NCI-H146 (cell line): ENCODE data around the gene DLG1.

Experiments used
- DNase-seq: peaks from one replicate; lab custom pipeline; 2025; lab: John Stamatoyannopoulos, UW

Gene DLG1

DNA sequence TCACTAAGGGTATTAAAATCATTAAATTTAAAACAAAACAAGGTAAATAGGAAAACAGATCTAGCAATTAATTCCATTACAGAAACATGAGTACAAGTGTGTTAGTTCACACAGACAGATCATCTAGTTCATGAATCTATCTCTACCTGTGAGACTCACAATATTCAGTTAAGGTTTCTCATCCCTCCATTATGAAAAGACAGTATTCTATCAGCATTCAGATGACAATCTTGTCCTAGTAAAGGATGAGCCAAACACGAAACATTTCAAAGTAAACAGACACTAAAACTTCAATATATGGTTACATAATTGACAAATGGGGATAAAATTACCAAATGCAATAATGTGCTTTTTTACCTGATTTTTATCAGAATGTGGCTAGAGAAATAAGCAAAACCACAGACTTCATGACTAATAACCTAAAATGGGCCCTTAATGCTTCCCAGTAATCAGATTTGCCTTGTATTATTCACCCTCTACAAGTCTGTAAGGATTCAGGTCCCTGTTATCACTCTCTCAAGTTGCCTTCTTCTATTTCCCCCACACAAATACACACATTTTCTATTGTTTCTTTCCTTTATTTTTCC is 126.8 kb downstream of the DLG1 start:
- no peak for DNase-seq

DNA sequence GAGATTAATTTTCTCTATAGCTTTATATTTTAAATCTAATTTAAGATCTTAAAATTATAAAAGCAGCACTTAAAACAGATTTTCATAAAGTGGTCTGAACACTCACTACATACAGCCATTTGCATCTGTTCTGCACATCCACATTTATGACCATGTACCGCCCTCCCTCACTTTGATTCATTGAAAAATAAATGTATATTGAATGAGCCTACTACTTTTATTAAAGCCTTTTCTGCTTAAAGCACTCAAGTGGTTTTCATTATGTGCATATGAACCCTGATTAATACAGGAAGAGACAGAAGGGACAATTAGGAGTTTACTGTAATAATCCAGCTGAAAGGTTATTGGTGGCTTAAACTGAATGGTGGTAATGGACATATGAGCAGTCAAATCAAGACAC is 129.4 kb downstream of the DLG1 start:
- DNase-seq = no peak

DNA sequence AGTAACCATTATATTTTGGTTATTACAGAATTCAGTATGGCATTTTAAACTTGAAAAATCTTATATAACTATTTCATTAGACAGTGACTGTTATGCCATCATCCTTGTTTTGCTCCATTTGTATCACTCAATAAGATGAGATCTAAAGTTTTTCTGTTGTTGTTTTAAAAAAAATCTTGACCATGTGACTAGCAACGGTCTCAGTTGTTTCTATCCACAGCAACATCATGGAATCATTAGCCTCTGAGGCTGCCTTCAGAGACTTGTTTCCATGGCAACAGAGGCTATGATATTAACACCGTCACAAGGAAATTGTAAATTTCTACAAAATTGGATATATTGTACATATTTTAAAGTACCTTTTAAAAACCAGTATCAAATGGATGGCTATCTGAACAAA is 129.8 kb downstream of the DLG1 start:
- DNase-seq = no peak

DNA sequence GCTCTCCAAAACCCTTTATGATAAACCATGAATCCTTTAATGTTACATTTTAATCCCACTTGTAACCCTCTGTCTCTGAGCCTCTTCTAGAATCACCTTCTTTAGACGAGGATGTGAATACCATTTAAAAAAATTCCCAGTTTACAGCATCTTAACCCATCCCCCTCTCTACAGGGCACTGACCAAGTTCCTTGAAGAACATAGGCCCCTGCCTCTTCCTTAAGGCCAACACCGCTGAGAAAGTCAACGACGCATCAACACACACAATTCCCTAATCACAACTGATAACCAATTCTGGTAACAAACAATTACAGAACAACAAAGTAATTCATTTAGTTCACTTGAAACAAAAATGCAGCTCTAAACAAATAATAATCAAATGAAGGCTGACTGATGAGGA is 130.3 kb downstream of the DLG1 start:
- no peak for DNase-seq

DNA sequence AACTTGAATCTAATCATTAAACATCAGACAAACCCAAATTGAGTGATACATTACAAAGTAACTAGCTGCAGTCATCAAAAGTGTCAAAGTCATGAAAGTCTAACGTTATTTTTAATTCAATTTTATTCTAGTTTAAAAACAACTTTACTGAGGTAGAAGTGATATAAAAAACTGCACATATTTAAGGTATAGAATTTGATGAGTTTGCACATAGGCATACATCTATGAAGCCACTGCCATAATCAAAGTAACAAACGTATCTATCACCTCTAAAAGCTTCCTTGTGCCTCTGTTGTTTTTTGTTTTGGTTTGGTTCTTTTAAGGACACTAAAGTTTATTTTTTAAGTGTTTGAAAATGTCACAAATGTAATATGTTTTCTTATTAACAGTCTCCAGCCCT is 130.9 kb downstream of the DLG1 start:
- no peak for DNase-seq

DNA sequence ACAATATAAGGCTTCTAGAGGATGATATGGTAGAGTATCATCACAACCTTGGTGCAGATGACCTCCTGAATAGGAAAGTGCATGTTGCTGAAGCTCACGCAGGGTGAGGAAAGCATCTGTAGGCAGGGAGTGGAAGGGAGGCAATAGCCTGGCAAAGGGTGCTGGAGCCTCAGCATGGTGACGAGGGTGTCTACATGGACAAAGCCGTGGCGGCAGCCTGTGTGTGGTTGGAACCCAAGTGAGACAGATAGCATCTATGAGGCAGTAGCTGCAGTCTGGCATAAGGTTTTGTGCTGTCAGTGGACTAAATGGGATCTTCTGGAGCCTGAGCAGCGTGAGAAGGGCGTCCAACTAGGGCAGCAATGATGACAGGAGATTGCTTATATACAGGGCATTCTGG is 132.5 kb downstream of the DLG1 start:
- no peak for DNase-seq

DNA sequence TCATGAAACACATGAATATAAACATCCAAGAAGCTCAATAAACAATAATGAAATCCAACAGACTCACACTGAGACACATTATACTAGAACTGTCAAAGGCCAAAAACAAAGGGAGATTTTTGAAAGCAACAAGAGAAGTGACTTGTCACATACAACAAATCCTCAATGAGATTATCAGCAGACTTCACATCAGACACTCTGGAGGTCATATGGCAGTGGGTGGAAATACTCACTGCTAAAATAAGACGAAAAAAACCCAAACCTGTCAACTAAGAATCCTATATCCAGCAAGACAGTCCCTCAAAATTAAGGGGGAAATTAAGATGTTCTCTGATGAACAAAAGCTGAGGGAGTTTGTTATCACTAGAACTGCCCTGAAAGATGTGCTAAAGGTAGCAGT is 143.4 kb downstream of the DLG1 start:
- no peak for DNase-seq

DNA sequence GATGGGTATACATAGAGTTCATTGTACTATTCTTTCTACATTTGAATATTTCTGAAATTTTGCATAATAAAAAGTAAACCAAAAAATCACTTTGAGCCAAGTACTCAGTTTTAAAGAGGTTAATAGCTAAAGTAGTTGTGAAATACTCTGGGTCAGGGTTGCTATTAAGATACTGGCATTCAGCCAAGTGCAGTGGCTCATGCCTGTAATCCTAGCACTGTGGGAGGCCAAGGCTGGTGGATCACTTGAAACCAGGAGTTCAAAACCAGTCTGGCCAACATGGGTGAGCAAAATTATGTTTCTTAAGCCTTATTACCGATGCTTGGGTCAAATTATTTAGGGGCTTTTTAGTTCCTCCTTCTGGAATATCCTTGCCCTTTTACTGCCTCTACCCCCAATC is 146.8 kb downstream of the DLG1 start:
- DNase-seq = peak; percentile 59

DNA sequence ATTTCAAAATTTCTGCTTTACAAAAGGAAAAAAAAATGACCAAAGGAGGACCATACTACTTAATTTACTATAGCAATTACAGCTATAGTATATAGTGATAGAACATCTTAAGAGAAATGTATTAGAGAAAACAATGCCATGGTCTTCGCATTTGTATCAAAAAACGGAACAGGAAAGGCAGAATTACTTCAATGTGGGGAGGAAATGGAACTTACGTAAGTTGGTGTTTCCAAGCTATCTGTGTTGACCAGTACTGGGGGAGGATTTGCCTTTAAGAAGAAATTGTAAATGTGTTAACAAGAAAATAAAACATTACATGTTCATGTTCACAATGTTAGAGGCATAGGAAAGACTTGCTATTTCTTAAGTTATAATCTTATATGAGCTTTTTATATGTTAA is 148.9 kb downstream of the DLG1 start:
- DNase-seq = no peak

DNA sequence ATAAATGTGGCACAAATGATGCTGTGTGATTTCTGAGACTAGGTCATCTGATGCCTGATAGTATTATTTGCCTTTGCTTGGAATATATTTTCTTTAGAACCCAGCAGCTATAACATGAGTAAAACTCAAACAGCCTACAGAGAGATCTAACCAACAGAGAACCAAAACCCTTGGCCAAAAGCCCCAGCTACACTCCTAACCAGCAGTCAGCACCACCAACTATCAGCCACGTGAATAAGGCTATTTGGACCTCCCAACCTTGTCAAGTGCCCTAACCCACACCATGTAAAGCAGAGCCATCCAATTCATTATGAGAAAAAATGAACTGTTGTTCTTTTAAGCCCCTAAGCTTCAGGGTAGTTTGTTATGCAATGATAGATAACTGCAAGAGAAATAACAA is 154.2 kb downstream of the DLG1 start:
- DNase-seq = no peak

DNA sequence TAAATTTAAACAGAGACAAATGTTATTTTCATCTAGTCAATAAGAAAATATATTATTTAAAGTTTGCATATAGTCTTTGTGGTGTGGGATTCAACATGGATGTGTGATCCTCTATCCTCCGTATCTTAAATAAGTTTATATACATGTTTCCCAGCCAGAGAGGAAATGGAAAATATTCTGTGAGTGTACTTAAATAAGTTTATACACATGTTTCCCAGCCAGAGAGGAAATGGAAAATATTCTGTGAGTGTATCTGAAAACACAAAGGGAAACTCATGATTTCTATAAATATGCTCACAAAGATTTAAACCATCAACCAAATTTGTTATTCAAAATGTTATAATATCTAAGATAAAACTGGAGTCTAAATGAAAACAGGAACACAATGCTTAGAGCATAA is 158.8 kb downstream of the DLG1 start:
- no peak for DNase-seq

DNA sequence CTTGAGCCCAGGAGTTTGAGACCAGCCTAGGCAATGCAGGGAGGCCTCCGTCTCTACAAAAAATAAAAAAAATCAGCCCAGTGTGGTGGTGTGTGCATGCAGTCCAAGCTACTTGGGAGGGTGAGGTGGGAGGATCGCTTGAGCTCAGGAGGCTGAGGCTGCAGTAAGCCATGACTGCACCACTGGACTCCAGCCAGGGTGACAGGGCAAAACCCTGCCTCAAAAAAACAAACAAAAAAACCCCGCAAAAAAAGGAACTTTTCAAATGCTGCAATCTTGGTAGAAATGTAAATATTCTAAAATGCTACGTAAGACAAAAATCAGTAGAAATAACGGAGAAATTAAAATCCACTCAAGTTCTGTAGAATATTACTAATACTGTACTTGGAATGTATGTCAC is 160.7 kb downstream of the DLG1 start:
- DNase-seq = no peak

DNA sequence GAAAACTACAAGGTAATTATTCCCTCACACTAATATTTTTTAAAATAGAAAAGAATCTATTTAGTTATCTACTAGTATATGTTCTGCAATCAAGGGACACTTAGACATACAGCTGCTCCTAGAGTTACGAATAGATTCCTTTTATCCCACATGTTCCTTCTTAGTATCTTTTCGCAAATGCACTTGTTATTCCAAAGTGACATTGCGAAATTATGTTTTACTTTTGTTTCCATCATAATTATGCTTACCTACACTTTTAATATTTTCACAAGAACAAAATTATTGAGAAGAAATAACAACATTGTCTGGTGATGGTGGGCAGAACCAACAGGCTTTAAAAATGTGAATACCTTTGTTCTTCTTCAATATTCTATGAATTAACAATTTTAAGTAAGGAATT is 161.7 kb downstream of the DLG1 start:
- no peak for DNase-seq

DNA sequence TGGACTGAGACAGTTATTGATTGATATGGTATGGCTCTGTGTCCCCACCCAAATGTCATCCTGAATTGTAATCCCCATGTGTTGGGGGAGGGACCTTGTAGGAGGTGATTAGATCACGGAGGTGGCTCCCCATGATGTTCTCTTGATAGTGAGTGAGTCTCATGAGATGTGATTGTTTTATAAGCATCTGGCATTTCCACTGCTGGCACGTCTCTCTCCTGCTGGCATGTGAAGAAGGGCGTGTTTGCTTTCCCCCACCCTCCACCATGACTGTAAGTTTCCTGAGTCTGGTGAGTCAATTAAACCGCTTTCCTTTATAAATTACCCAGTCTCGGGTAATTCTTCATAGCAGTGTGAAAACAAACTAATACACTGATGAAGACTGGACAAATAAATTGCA is 163.2 kb downstream of the DLG1 start:
- no peak for DNase-seq

DNA sequence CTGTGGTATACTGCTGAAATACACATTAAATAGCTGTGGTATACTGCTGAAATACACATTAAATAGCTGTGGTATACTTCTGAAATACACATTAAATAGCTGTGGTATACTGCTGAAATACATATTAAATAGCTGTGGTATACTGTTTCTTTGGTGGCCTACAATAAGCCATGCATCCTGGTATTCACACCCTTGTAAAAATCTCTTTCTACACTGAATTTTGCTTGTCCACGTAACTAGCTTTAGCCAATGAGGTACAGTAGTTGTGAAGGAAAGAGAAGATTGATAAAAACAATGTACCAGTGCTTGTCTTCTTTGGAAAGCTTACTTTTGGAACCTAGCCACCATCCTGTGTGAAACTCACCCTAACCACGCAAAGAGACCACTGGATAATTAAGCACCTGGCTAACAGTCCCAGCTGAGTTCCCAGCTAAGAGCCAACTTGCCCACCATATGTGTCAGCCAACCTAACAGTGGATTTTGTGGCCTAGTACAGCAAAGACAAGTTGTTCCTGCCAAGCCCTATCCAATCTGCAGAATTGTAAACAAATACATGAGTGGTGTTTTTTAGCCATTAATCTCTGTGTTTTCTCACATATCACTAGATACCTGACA is 165.4 kb downstream of the DLG1 start:
- DNase-seq = no peak

DNA sequence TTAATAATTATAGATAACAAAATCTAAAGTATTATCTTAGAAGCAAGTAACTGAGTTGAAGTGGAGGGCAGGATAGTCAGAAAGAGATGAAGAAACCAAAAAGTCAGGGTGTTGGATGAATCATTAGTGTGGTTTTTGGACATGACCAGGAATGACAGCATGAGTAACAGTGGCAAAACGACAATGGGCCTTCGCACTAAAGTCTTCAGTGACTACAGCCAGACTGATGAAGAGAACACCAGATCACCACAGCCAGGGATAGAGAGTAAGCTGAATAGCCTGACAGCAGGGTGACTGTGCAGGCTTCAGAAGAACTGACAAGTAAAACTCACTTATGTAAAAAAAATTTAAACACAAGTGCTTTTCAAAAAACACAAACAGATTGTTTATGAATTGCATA is 172.8 kb downstream of the DLG1 start:
- DNase-seq = no peak

DNA sequence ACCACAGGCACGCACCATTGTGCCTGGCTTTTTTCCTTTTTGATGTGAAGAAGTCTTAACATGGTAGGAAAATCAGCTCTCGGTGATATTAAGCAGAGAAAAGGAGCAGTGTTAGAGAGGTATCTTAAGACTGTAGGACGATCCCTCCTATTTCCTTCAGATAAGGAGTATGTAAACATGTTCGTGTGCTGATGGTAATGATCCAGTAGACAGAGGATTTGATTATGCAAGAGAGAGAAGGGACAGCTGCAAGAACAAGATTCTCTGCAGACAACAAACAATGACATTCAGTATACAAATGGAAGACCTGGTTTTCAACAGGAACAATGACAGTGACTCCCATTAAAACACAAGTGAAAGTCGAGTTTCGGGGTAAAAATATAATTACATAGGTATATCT is 173.7 kb downstream of the DLG1 start:
- no peak for DNase-seq

DNA sequence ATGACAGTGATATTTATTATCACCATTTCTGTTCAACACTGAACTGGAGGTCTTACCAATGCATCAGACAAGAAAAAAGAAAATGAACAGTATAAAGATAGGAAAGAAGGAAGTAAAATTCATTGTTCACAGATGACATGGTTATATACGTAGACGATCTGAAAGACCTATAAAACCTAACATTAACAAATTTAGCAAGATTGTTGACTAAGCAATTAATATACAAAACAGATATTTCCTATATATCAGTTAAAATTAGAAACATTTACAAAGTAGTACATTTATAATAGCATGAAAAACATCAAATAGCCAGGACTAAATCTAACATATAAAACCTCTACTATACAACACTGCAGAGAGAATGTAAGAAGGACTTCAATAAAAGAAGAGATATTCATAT is 176.0 kb downstream of the DLG1 start:
- DNase-seq = no peak

DNA sequence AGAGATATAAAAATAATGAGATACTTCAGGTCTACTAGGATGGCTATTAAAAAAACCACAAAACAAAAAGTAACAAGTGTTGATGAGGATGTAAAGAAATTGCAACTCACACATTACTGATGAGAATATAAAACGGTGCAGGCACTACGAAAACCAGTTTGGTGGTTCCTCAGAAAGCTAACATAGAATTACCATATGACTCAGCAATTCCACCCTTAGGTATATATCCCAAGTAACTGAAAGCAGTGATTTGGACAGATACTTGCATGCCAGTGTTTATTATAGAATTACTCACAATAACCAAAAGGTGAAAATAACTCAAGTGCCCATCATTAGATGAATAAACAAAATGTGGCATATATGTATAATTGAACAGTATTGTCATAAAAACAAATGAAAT is 181.3 kb downstream of the DLG1 start:
- DNase-seq = no peak

DNA sequence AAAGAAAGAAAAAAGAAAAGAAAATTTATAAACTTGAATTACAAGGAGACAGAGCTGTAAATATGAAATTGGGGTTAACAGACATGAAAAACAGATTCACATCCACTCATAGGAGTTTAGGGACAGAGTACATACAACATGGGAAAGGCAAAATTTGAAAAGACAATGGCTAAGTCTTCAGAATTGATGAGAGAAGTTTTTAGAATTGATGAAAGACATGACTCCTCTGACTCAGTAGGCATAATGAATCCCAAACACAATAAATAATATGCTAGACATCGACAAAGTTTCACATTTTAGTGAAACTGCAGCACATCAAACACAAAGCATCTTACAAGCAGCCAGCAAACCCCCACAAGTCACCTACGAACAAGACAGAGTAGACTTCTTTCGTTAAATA is 184.4 kb downstream of the DLG1 start:
- no peak for DNase-seq

DNA sequence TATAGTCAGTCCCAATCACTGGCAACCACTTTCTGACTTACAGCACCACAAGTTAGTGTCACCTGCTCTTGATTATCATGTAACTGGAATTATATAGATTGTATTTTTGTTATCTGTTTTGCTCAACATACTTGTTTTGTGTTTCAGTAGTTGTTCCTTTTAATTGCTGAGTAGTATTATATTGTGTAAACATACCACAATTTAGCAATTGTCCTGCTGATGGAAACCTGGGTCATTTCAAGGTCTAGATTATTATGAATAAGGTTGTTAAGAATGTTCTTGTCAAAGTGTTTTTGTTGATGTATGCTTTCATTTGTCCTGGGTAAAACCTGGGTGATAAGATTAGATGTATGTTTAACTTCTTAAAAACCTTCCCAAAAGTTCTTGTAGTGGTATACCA is 186.7 kb downstream of the DLG1 start:
- no peak for DNase-seq

DNA sequence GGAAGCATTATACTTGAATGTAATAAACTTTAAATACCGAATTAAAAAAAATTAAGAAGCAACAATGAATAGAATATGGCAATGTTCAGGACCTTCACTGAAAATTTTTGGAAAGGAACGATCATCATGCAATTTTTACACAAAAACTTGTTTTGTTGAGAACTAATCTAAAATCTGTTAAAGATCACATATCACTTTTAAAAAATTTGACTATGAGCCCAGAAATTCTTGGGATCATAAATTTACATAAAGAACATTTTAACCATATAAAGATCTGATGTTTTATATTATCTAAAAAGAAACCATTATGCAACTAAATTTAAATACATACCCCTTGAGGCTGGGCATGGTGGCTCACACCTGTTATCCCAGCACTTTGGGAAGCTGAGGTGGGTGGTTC is 192.6 kb downstream of the DLG1 start:
- DNase-seq = no peak

DNA sequence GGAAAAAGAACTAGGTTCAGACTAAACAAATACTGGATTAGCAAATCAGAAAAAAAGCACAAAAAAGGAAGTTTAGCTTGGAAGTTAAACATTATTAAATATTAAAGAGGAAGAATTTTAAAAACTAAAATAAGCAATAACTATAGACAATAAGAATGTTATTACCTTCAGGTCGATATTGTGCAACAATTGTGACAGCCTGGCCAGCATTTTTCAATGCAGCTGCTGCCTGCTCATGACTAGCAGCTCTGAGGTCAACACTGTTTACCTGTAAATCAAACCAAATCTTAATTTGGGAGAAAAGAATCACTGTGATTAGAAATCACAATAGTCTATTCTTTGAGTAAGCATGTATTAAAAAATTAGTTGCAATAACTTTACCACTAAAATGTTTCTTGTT is 193.7 kb downstream of the DLG1 start:
- DNase-seq = no peak

DNA sequence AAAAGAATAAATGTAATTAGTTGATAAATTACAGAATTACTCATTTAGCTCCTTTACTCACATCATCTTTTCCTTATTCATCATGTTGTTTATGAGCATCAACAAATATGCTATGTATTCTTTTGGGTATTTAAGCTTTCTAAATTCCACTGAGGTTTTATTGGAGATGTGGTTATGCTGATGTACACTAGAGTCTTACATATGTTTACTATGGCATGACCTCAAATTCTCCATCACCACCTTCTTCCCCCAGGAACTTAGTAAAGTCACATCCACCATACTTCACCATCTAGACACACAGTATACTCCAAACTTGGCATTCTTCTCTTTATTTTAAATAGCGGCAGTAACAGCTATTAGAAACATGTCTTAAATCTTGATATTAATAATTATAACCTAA is 194.6 kb downstream of the DLG1 start:
- DNase-seq = no peak

DNA sequence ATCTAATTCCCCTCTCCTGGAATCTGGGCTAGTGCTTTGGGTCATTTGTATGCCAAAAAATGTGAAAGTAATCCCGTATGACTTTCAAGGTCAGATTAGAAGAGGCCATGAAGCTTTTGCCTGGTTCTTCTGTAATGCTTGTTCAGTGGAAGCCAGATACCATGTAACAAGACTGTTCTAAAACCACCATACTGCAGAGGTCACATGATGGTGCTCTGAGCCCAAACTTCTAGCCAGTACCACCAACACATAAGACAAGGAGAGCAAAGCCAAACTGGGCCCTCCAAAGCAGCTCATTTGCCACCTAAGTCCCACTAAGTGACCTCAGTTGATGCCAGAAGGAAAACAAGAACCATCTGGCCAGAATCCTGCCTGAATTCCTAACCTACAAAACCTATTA is 204.5 kb downstream of the DLG1 start:
- DNase-seq = no peak
